Measurements from ENCODE around the gene IGSF21.
"Not testable (repeated sequence)": the region's sequence is repeated elsewhere in the genome, so short reads cannot be mapped to it uniquely, and the experiment has no call there.

IGSF21 gene

GRCh38 chr1:18161690-18162089, 54.1 kb downstream of the IGSF21 start:
- ATAC-seq, result no peak
- TF ChIP-seq ZFP30 (CRISPR knock-in tag; IDR thresholded peaks at IDR 0.05) (no peak), TCF4 (CRISPR knock-in tag; IDR thresholded peaks at IDR 0.05; ENCODE audit: borderline replicate concordance) (peak; percentile 34; the same call in 1 of the 2 replicates)

- ATAC-seq, result not testable (repeated sequence)
Observed at GRCh38 chr1:18165640-18166039, 58.0 kb downstream of the IGSF21 start.

- ATAC-seq, result no peak
- TF ChIP-seq ZNF70 (CRISPR knock-in tag; IDR thresholded peaks at IDR 0.05) (no peak), CSRNP3 (CRISPR knock-in tag; IDR thresholded peaks at IDR 0.05) (no peak), BACH2 (CRISPR knock-in tag; IDR thresholded peaks at IDR 0.05; ENCODE audit: borderline replicate concordance) (no peak), ARNTL (CRISPR knock-in tag; IDR thresholded peaks at IDR 0.05; ENCODE audit: borderline replicate concordance, low read depth) (no peak), ZC3H10 (CRISPR knock-in tag; IDR thresholded peaks at IDR 0.05) (no peak), GLIS3 (CRISPR knock-in tag; IDR thresholded peaks at IDR 0.05) (no peak)
Observed at GRCh38 chr1:18166341-18166740, 58.7 kb downstream of the IGSF21 start.

GRCh38 chr1:18166929-18167328, 59.3 kb downstream of the IGSF21 start:
- ATAC-seq, result no peak
- TF ChIP-seq PPARA (CRISPR knock-in tag; IDR thresholded peaks at IDR 0.05; ENCODE audit: borderline replicate concordance) (no peak), GLIS3 (CRISPR knock-in tag; IDR thresholded peaks at IDR 0.05) (no peak), ZFP3 (CRISPR knock-in tag; IDR thresholded peaks at IDR 0.05) (no peak), CREB5 (CRISPR knock-in tag; IDR thresholded peaks at IDR 0.05; ENCODE audit: low read depth) (no peak), CSRNP3 (CRISPR knock-in tag; IDR thresholded peaks at IDR 0.05) (no peak), BACH2 (CRISPR knock-in tag; IDR thresholded peaks at IDR 0.05; ENCODE audit: borderline replicate concordance) (no peak), POU6F1 (CRISPR knock-in tag; IDR thresholded peaks at IDR 0.05; ENCODE audit: borderline replicate concordance, low read depth) (no peak), ARNTL (CRISPR knock-in tag; IDR thresholded peaks at IDR 0.05; ENCODE audit: borderline replicate concordance, low read depth) (no peak)

- ATAC-seq, result no peak
- TF ChIP-seq ISL1 (CRISPR knock-in tag; IDR thresholded peaks at IDR 0.05) (no peak), TCF4 (CRISPR knock-in tag; IDR thresholded peaks at IDR 0.05; ENCODE audit: borderline replicate concordance) (no peak), TOX (CRISPR knock-in tag; IDR thresholded peaks at IDR 0.05; ENCODE audit: borderline replicate concordance) (no peak), ZFP30 (CRISPR knock-in tag; IDR thresholded peaks at IDR 0.05) (no peak), SNAI2 (CRISPR knock-in tag; IDR thresholded peaks at IDR 0.05) (no peak), TSHZ2 (CRISPR knock-in tag; IDR thresholded peaks at IDR 0.05) (no peak), PATZ1 (CRISPR knock-in tag; IDR thresholded peaks at IDR 0.05; ENCODE audit: borderline replicate concordance) (no peak), POU6F1 (CRISPR knock-in tag; IDR thresholded peaks at IDR 0.05; ENCODE audit: borderline replicate concordance, low read depth) (no peak), ESRRG (CRISPR knock-in tag; IDR thresholded peaks at IDR 0.05) (no peak), ZNF70 (CRISPR knock-in tag; IDR thresholded peaks at IDR 0.05) (no peak), OSR1 (CRISPR knock-in tag; IDR thresholded peaks at IDR 0.05) (no peak), ZC3H10 (CRISPR knock-in tag; IDR thresholded peaks at IDR 0.05) (no peak)
Observed at GRCh38 chr1:18170444-18170843, 62.8 kb downstream of the IGSF21 start.

Data from SK-N-SH treated with all-trans-retinoic acid at 6 μM for 48 hours (cell line).